Anterior cingulate cortex (tissue), 58 donors: ENCODE measurements around the gene GPANK1.

Experiments
- DNase-seq, 58 donors: peaks; one replicate each; lab custom pipeline; 2025; lab: John Stamatoyannopoulos, UW

GPANK1 gene

GRCh38 chr6:31691564-31692108 is 26.8 kb upstream of the GPANK1 start:
- DNase-seq, result no peak

GRCh38 chr6:31691078-31691463 is 26.3 kb upstream of the GPANK1 start:
- DNase-seq, result no peak

GRCh38 chr6:31690231-31691077 is 25.7 kb upstream of the GPANK1 start:
- no peak for DNase-seq

GRCh38 chr6:31689249-31690110 is 24.7 kb upstream of the GPANK1 start:
- no peak for DNase-seq

- no peak for DNase-seq
These were observed 23.3 kb upstream of the GPANK1 start for GRCh38 chr6:31687860-31688693.

GRCh38 chr6:31687321-31687720 is 22.5 kb upstream of the GPANK1 start:
- no peak for DNase-seq

GRCh38 chr6:31686483-31686882 is 21.7 kb upstream of the GPANK1 start:
- no peak for DNase-seq

GRCh38 chr6:31683591-31683990 is 18.8 kb upstream of the GPANK1 start:
- DNase-seq, result no peak

- DNase-seq, result peak in 23 of 58 donors; percentile 3 to 47 (median 20)
These were observed 16.4 kb upstream of the GPANK1 start for GRCh38 chr6:31681135-31681671.

- DNase-seq, result peak in 57 of 58 donors; percentile 7 to 83 (median 60)
These were observed 15.7 kb upstream of the GPANK1 start, which contains the start of gene LY6G5C for GRCh38 chr6:31680226-31681134. TSS of gene LY6G5C (minus strand) at chr6:31681067. CDS start at chr6:31680373, 694 bp downstream.

GRCh38 chr6:31677955-31678354 is 13.2 kb upstream of the GPANK1 start:
- no peak for DNase-seq

- no peak for DNase-seq
These were observed 12.1 kb upstream of the GPANK1 start for GRCh38 chr6:31676904-31677303.

- no peak for DNase-seq
These were observed 11.6 kb upstream of the GPANK1 start for GRCh38 chr6:31676322-31676903.

- no peak for DNase-seq
These were observed 4.9 kb upstream of the GPANK1 start, which contains the start of gene LY6G5B for GRCh38 chr6:31669676-31670075. TSS of gene LY6G5B (plus strand) at chr6:31669976. CDS start at chr6:31670951, 975 bp downstream.

GRCh38 chr6:31666337-31666965 is 1.7 kb upstream of the GPANK1 start:
- no peak for DNase-seq

- DNase-seq, result peak; percentile 82 to 100 (median 98)
These were observed 922 bp upstream of the GPANK1 start, which contains the start of gene CSNK2B for GRCh38 chr6:31665501-31666336. TSS of gene CSNK2B (plus strand) at chr6:31666080. CDS start at chr6:31666832, 752 bp downstream.
